ENCODE measurements around the gene RAB11FIP3.
A peak's percentile ranks its signal among the peaks of the same experiment; 100 is the strongest.

RAB11FIP3 gene

GRCh38 chr16:399340-400019 lies 26.0 kb upstream of the RAB11FIP3 start:
- ChIA-PET CTCF (no interaction called here), POLR2A (ENCODE audit: low non-redundant PET) (no interaction called here)
- TF ChIP-seq CTCF (conservative IDR thresholded peaks at IDR 0.05; ENCODE audit: low read depth): no peak
- no peak for DNase-seq (ENCODE audit: low spot score)
- peak overlapping the region; percentile 89 for H3K27ac ChIP-seq

- H3K27ac ChIP-seq: peak overlapping the region; percentile 89
- ChIA-PET POLR2A (ENCODE audit: low non-redundant PET) (interaction anchor here (0.7 kb wide), 1 partner anchor 89 kb away, joined by 3 read pairs; no protein-coding TSS in a partner anchor), CTCF (no interaction called here)
- no peak for DNase-seq (ENCODE audit: low spot score)
- TF ChIP-seq CTCF (conservative IDR thresholded peaks at IDR 0.05; ENCODE audit: low read depth): no peak
These were observed 25.3 kb upstream of the RAB11FIP3 start for GRCh38 chr16:400061-400591.

- H3K27ac ChIP-seq: peak within 1 kb of the TSS; percentile 89
- peak; percentile 95 for DNase-seq (ENCODE audit: low spot score)
- CTCF ChIA-PET: interaction anchor here (0.5 to 0.9 kb wide), 4 partner anchors 16 to 80 kb away, joined by 3 to 5 read pairs (median 3); no protein-coding TSS in a partner anchor
- peak; percentile 73 for TF ChIP-seq CTCF (conservative IDR thresholded peaks at IDR 0.05; ENCODE audit: low read depth)
- POLR2A ChIA-PET (ENCODE audit: low non-redundant PET): interaction anchor here (0.6 to 1.1 kb wide), 3 partner anchors 8 to 23 kb away, joined by 3 to 6 read pairs (median 6); partner anchors contain the start of gene PGAP6
These were observed 23.7 kb upstream of the RAB11FIP3 start, which contains the start of gene DECR2 for GRCh38 chr16:401468-402348. DECR2 (plus strand) TSS chr16:401885; CDS start chr16:401964, 79 bp downstream.

- POLR2A ChIA-PET (ENCODE audit: low non-redundant PET): no interaction called here
- no peak for DNase-seq (ENCODE audit: low spot score)
- H3K27ac ChIP-seq: peak overlapping the region; percentile 44
These were observed 20.4 kb upstream of the RAB11FIP3 start for GRCh38 chr16:404971-405486.

GRCh38 chr16:405548-406506 lies 19.6 kb upstream of the RAB11FIP3 start:
- CTCF ChIA-PET: no interaction called here
- TF ChIP-seq CTCF (conservative IDR thresholded peaks at IDR 0.05; ENCODE audit: low read depth): no peak
- peak overlapping the region; percentile 44 for H3K27ac ChIP-seq
- POLR2A ChIA-PET (ENCODE audit: low non-redundant PET): no interaction called here
- DNase-seq (ENCODE audit: low spot score): no peak

More at GRCh38 chr16:404971-405486, 20.4 kb upstream of the RAB11FIP3 start:
- CTCF ChIA-PET: no interaction called here
- TF ChIP-seq CTCF (conservative IDR thresholded peaks at IDR 0.05; ENCODE audit: low read depth): no peak
